Spinal cord (tissue), 10 donors: Measurements from ENCODE around the gene WNK4. TPM values are rescaled to one million over a fixed set of nuclear protein-coding genes. Genes with fewer than 3 reads are reported as not detected.

Source experiments
- DNase-seq, 6 donors: peaks; one replicate each; pipeline versions ENCODE4 v3.0.0 to v3.0.0-alpha.2; 2013 to 2015; ENCODE audit warnings: low spot score in 6 of 6, low read depth in 4 of 6
- H3K27ac ChIP-seq: one replicate; pipeline ENCODE4 v1.5.1; 2013; ENCODE audit warnings: low read depth, low read length, control low read depth
- H3K27me3 ChIP-seq: one replicate; pipeline ENCODE4 v1.6.1; 2013; ENCODE audit warnings: low read length; ENCODE audit not compliant: control insufficient read depth, insufficient read depth
- H3K36me3 ChIP-seq: one replicate; pipeline ENCODE4 v1.6.1; 2013; ENCODE audit warnings: low read length; ENCODE audit not compliant: control insufficient read depth, insufficient read depth
- H3K4me1 ChIP-seq: one replicate; pipeline ENCODE4 v1.6.1; 2013; ENCODE audit warnings: low read length; ENCODE audit not compliant: control insufficient read depth, insufficient read depth
- H3K4me3 ChIP-seq: one replicate; pipeline ENCODE4 v1.5.1; 2013; ENCODE audit warnings: low read depth, low read length, control low read depth
- H3K9me3 ChIP-seq: one replicate; pipeline ENCODE4 v1.6.1; 2013; ENCODE audit warnings: low read length; ENCODE audit not compliant: control insufficient read depth, insufficient read depth
- WGBS: methylation state at CpG from one replicate; pipeline ENCODE4 v1.1.5; 2013; ENCODE audit warnings: missing lambda C conversion rate; ENCODE audit not compliant: insufficient coverage; 5-methylcytosine and 5-hydroxymethylcytosine counted together
- polyA plus RNA-seq, 2 donors: library from polyadenylated mRNA; unstranded; fragments of 120-200 nt; gene quantifications; one replicate each; pipeline ENCODE4 v1.2.1, GENCODE V29; 2013; ENCODE audit not compliant: insufficient read length in 2 of 2
- total RNA-seq, 2 donors: library from RNA; depleted of rRNA in 1 of 2; stranded (reverse); fragments of 120-200 nt in 1 of 2; fragments of >200 nt in 1 of 2; gene quantifications; one replicate each; pipeline versions ENCODE4 v1.2.3 to v1.2.4, GENCODE V29; 2013 to 2014
- donor health status: healthy.

WNK4 gene
- total and polyA plus RNA-seq, 4 donors, result 1.9 to 14.1 (median 7.3) TPM

DNA sequence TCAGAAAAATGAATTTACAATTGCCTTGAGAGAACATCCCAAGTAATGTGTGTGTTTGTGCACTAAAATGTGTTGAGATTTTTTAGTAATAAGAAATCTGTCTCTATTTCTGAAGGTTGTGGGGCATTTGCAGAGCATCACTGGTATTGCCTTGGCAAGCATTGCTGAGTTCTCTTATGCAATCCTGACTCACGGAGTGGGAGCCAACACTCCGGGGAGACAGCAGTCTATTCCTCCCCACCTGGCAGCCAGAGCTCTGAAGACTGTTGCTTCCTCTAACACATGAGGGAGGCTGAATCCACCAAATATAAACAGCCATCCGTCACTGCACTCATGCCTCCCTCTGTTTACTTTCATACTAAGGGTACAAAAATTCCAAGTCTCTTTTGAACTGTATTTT is 28.8 kb downstream of the WNK4 start:
- H3K27ac ChIP-seq, result no peak overlapping the region

DNA sequence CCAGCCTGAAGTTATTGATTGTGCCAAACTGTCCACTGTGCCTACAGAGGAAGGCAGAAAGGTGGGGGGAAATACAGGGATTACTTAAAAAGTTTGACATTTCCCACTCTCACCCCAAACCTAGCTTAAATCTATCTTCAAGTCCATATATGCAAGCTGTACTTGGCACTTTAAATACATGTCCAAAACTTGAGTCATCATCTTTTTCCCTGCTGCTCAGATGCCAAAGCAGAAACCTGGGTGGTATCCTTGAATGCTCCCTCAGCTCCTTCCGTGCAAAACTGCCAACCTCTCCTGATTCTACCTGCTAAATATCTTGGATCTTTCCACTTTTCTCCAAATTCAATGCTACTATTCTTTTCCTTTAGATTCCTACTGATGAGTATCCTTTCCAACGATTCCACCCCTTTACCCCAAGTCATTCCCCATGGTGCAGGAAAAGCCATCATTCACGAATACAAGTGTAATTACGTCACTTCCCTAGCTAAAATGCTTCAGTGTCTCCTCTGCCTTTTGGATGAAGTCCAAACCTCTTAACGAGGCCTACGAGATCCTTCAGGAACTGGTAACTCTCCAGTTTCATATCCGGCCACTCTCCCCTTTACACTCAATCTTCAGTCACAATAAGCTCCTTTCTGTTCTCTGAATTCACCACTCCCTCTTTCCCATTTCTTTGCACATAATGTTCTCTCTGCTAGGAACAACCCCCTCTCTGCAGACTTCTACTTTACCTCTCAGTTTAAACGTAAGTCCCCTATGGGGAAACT is 34.4 kb downstream of the WNK4 start:
- no peaks in the 10 kb centered on the region for H3K9me3 ChIP-seq
- H3K27me3 ChIP-seq, result no peaks in the 10 kb centered on the region
- no peak overlapping the region for H3K4me3 ChIP-seq
- H3K27ac ChIP-seq, result no peak overlapping the region
- H3K36me3 ChIP-seq, result peaks cover 70% of the 10 kb centered on the region
- H3K4me1 ChIP-seq, result no peaks in the 10 kb centered on the region
- DNase-seq, result peak in 1 of 6 donors; percentile 46
- WGBS, result 71% methylated on average over 8 of the region's 8 CpGs

More for the DNA sequence above, 28.8 kb downstream of the WNK4 start:
- Histone ChIP-seq H3K4me3 (no peak overlapping the region), H3K36me3 (peaks cover 27% of the 10 kb centered on the region), H3K9me3 (no peaks in the 10 kb centered on the region), H3K27me3 (no peaks in the 10 kb centered on the region), H3K4me1 (no peaks in the 10 kb centered on the region)
- DNase-seq, result no peak
- no CpG with 5 or more reads among the region's 3 CpGs for WGBS

DNA sequence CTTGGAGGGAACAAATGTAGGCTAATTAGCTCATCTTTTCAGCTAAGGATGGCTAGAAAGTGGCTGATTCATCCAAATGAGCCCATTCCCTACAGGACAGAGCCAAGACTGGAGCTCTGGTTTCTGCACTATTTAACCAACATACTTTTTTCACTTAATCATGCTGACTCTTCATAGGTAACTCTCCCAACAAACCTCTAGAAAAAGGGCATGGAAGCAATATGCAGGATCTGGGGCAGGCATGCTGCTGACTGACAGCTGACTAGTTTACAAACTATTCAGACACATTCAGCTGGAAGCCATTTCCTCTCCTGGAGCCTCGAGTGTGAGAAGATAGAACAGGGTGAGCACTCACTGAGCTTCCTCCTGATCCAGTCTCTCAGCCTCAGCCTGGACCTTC is 37.5 kb downstream of the WNK4 start:
- 100% methylated on average over 1 of the region's 1 CpG for WGBS
- Histone ChIP-seq H3K4me3 (no peak overlapping the region), H3K27ac (no peak overlapping the region), H3K4me1 (peaks cover 5% of the 10 kb centered on the region), H3K9me3 (no peaks in the 10 kb centered on the region), H3K27me3 (no peaks in the 10 kb centered on the region), H3K36me3 (peaks cover 61% of the 10 kb centered on the region)
- DNase-seq, result no peak

DNA sequence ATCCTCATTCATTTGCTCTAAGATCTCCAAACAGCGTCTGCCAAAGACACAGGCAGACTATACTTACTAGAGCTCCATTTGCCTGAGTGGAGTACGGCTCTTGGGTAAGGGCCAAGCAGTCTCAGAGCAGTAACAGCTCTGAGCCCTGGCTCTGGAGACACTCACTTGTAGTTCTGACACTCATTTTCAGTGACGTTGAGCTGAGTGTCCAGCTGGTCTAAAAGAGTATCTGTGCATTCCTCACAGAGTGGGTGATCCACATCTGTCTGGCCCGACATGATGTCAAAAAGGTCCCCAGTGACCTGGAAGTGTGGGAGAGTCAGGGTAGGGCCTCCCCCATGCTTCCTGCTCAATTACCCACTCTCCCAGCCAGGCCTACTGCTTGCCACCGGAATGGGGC is 38.0 kb downstream of the WNK4 start:
- Histone ChIP-seq H3K4me3 (no peak overlapping the region), H3K4me1 (peaks cover 9% of the 10 kb centered on the region), H3K36me3 (peaks cover 56% of the 10 kb centered on the region), H3K9me3 (no peaks in the 10 kb centered on the region), H3K27me3 (no peaks in the 10 kb centered on the region), H3K27ac (no peak overlapping the region)
- 87% methylated on average over 4 of the region's 5 CpGs for WGBS
- no peak for DNase-seq

DNA sequence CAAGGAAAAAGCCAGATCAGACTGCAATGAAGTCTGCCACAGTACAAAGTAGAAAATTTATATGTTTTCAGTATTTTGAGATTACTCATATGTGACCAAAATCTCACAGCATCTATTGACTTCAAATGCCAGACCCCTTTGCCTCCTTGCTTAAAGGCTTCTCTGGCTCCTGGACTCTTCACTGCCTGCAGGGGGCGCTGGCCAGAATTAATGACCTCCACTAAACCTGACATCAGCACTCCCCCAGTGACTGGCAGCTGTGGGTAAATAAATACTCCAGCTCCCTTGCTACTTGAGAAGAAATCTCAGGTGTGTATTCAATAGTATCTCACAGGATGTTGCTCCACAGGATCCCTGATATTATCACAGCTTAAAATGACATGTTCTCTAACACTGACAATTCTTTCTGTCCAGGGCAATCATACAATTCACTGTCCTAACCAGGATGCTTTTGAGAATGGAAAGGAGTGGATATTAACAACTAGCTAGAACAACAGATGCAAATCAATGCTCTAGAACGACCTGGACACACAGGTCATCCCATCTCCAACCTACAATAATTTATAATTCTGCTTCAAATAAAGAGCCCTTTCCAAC is 39.6 kb downstream of the WNK4 start:
- Histone ChIP-seq H3K27me3 (no peaks in the 10 kb centered on the region), H3K9me3 (no peaks in the 10 kb centered on the region), H3K4me1 (peaks cover 20% of the 10 kb centered on the region), H3K4me3 (no peak overlapping the region), H3K27ac (no peak overlapping the region), H3K36me3 (peaks cover 45% of the 10 kb centered on the region)
- WGBS, result 80% methylated on average over 1 of the region's 2 CpGs
- DNase-seq, result peak in 1 of 6 donors; percentile 36

DNA sequence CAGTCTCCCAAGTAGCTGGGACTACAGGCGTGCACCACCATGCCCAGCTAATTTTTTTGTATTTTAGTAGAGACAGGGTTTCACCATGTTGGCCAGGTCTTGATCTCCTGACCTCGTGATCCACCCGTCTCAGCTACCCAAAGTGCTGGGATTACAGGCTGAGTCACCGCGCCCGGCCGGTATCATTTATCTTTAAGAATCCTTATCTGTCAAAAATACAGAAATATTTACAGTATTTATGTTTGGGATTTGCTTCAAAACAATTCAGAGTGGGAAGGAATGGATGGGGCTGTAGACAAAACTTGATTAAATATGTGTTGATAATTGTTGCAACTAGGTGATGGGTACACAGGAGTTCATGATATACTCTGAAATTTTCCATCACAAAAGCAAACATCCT is 40.8 kb downstream of the WNK4 start:
- Histone ChIP-seq H3K4me3 (no peak overlapping the region), H3K27ac (no peak overlapping the region), H3K4me1 (peaks cover 20% of the 10 kb centered on the region), H3K27me3 (no peaks in the 10 kb centered on the region), H3K36me3 (peaks cover 36% of the 10 kb centered on the region), H3K9me3 (no peaks in the 10 kb centered on the region)
- DNase-seq, result no peak
- 83% methylated on average over 1 of the region's 7 CpGs for WGBS

DNA sequence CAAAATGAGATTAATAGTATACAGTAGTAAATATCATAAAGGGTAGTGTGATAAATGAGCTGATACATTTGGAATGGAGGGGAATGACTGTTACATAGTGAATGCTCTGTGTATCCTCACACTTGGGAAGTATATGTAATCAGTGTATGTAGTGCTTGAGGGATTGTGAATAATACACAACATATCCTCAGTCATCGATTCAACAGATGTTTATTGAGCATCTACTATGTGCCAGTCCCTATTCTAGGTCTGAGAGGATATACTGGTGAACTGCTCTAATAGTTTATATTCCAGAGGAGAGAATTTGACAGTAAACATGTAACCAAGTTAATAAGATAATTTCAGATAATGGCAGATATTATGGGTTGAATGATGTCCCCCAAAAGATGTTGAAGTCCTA is 47.1 kb downstream of the WNK4 start:
- Histone ChIP-seq H3K27me3 (no peaks in the 10 kb centered on the region), H3K9me3 (no peaks in the 10 kb centered on the region), H3K4me1 (peaks cover 18% of the 10 kb centered on the region), H3K4me3 (no peak overlapping the region), H3K27ac (no peak overlapping the region), H3K36me3 (no peaks in the 10 kb centered on the region)
- WGBS, result no CpG with 5 or more reads among the region's 1 CpG
- DNase-seq, result no peak

DNA sequence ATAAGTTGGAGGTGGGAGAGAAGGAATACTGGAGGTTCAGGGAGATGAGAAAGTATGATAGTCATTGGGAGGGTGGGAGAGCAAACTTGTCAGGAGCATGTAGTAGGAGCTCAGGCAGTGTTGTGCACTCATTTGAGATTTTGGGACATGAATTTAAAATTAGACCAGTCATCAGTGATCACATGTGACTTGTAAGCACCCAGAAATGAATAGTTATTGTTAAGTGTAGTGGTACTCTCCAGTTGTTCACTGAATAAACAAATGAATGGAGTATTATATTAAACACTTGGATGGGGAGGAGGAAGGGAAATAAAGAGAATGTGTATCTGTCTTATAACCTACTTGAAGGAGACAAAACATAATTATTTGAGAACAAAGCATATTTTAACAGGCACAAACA is 50.6 kb downstream of the WNK4 start:
- Histone ChIP-seq H3K27ac (no peak overlapping the region), H3K36me3 (peaks cover 13% of the 10 kb centered on the region), H3K27me3 (no peaks in the 10 kb centered on the region), H3K9me3 (no peaks in the 10 kb centered on the region), H3K4me1 (peaks cover 10% of the 10 kb centered on the region), H3K4me3 (no peak overlapping the region)
- DNase-seq, result no peak

DNA sequence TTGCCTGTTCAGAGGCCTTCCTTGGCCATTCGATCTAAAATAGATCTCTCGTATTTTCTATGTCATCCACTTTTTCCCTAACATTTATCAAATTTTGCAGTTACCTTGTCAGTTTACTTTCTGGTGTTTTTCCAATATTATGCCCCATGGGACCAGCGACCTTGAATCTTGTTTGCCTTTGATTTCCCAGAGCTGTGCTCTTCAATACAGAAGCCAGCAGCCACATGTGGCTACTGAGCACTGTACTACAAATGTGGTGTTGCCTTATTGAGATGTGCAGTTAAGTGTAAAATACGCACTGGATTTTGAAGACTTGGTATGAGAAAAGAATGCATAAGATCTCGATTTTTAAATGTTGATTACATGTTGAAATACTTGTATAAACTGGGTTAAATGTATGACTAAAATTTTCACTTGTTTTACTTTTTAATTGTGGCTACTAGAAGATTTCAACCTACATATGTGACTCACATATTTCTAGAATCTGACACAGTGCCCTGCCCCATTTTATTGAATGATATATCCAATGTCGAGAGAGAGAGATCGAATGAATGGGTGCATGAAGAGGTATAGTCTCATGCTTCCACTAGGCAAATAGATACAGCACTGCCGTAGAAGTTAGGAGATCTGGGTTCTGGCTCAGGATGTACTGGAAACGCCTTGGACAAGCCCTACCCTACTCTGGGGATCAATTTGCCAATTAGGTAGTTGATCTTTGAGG is 52.0 kb downstream of the WNK4 start:
- Histone ChIP-seq H3K27me3 (no peaks in the 10 kb centered on the region), H3K4me3 (peak overlapping the region; percentile 97), H3K4me1 (peaks cover 10% of the 10 kb centered on the region), H3K27ac (peak overlapping the region; percentile 83), H3K36me3 (peaks cover 27% of the 10 kb centered on the region), H3K9me3 (no peaks in the 10 kb centered on the region)
- WGBS, result 42% methylated on average over 7 of the region's 9 CpGs
- DNase-seq, result no peak
